AG04449 (cell line): ENCODE results near the gene TMEM106C.

Source experiments
- CTCF ChIA-PET: fragments of 350-600 bp; formaldehyde crosslinking; extraction: SDS; loops from one replicate; lab custom pipeline; 2021; ENCODE audit warnings: antibody characterized with exemption; lab: Yijun Ruan, JAX
- POLR2A ChIA-PET: fragments of 400-600, 350-600 bp; formaldehyde crosslinking; extraction: SDS; loops from one replicate; lab custom pipeline; 2020; ENCODE audit warnings: antibody characterized with exemption, inconsistent platforms; lab: Yijun Ruan, JAX
- DNase-seq: peaks from one replicate; pipeline ENCODE4 v3.0.0-alpha.2; 2010; ENCODE audit warnings: low read depth, low spot score
- H3K4me3 ChIP-seq: 2 replicates; pipeline ENCODE4 v1.5.1; 2011; ENCODE audit warnings: low read depth, mild to moderate bottlenecking, control low read depth, low read length
- CTCF ChIP-seq: IDR thresholded peaks from one replicate; pipeline ENCODE4 v1.5.1; 2011; ENCODE audit warnings: mild to moderate bottlenecking, moderate library complexity, low read length, control low read depth, inconsistent platforms; ENCODE audit not compliant: insufficient read depth; ENCODE audit errors: missing control alignments

TMEM106C gene

GRCh38 chr12:47988073-47989022 is 25.0 kb downstream of the TMEM106C start:
- DNase-seq: no peak
- no peak for TF ChIP-seq CTCF

GRCh38 chr12:47989023-47989417 is 25.6 kb downstream of the TMEM106C start:
- POLR2A ChIA-PET: no interaction called here
- H3K4me3 ChIP-seq: no peak overlapping the region
- no peak for TF ChIP-seq CTCF
- DNase-seq: no peak
- CTCF ChIA-PET: interaction anchor here (2.0 kb wide), 1 partner anchor 26 kb away, joined by 6 read pairs; the partner anchor contains the start of gene TMEM106C

More at GRCh38 chr12:47988073-47989022, 25.0 kb downstream of the TMEM106C start:
- no peak overlapping the region; the same call in 1 of the 2 replicates for H3K4me3 ChIP-seq
- ChIA-PET POLR2A (no interaction called here), CTCF (interaction anchor here (0.8 to 2.0 kb wide), 3 partner anchors 9 to 25 kb away, joined by 3 to 6 read pairs (median 3); partner anchors contain the start of gene TMEM106C)

GRCh38 chr12:47989666-47990065 is 26.3 kb downstream of the TMEM106C start:
- TF ChIP-seq CTCF: no peak
- H3K4me3 ChIP-seq: no peak overlapping the region
- DNase-seq: no peak
- POLR2A ChIA-PET: no interaction called here
- CTCF ChIA-PET: interaction anchor here (2.0 kb wide), 1 partner anchor 26 kb away, joined by 6 read pairs; the partner anchor contains the start of gene TMEM106C

- no peak overlapping the region for H3K4me3 ChIP-seq
- ChIA-PET CTCF (interaction anchor here (1.0 kb wide), 2 partner anchors 27 to 199 kb away, joined by 3 read pairs; partner anchors contain the start of gene TMEM106C), POLR2A (no interaction called here)
- no peak for TF ChIP-seq CTCF
- no peak for DNase-seq
Measured at GRCh38 chr12:47990351-47991105, 27.1 kb downstream of the TMEM106C start.

GRCh38 chr12:47991106-47992061 is 28.0 kb downstream of the TMEM106C start:
- TF ChIP-seq CTCF: no peak
- no peak overlapping the region for H3K4me3 ChIP-seq
- POLR2A ChIA-PET: no interaction called here
- no peak for DNase-seq
- CTCF ChIA-PET: interaction anchor here (0.7 to 1.0 kb wide), 4 partner anchors 9 to 198 kb away, joined by 3 read pairs; partner anchors contain the start of gene TMEM106C
